ENCODE results near the gene NUP214. TPM values are rescaled to one million over a fixed set of nuclear protein-coding genes. Genes with fewer than 3 reads are reported as not detected.

Gene NUP214
- total and polyA plus RNA-seq, 2 of the 4 experiments (the other 2 are of a cell fraction): 7.9 to 13.4 TPM

DNA sequence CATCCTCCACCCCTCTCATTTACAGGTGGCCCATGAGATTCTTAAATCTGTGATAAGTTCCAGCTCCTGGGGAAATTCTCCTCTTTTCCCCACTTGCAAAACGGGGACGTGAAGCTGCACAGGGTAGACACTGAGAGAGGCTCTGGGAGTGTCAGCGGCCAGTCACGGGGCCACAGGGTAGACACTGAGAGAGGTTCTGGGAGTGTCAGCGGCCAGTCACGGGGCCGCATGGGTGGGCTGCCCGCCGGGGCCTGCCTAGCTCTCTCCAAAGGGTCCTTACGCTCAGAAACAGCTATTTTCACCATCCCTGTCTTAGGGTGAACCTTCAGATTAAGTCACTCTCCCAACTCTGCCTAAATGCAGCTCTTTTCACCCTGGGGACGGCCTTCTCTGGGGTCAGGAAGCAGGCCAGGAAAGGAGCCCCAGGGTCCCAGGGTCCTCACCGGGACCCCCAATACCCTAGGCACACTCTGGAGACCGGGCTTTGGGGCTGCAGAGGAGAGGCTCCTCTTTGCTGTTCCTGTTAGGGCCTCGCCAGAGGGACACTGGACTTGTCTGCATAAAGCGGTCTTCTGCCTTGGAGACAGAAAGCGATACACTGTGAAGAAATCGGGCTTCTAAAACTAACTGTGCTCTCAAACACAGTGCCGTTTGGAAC is 149.4 kb downstream of the NUP214 start:
- H3K4me1 ChIP-seq (ENCODE audit: control insufficient read depth, insufficient read depth, low read length): no peaks in the 10 kb centered on the region
- H3K27ac ChIP-seq (ENCODE audit: insufficient read depth, low read length): no peak overlapping the region
- no peaks in the 10 kb centered on the region for H4K20me1 ChIP-seq (ENCODE audit: insufficient read depth, low read length)
- no peaks in the 10 kb centered on the region for H3K36me3 ChIP-seq (ENCODE audit: control insufficient read depth, insufficient read depth, low read length)
- BruUV-seq (replicated peaks): no TSS peak
- H4K91ac ChIP-seq (ENCODE audit: insufficient read depth, low read depth, low read length): no peak overlapping the region
- H3K9ac ChIP-seq (ENCODE audit: low read depth, low read length): no peak overlapping the region
- H3K14ac ChIP-seq (replicated peaks; ENCODE audit: low read depth, low read length): no peak overlapping the region
- intact Hi-C loops (cut with micrococcal nuclease): no loop called here
- DNase-seq: no peak
- no peak overlapping the region for H2BK20ac ChIP-seq (ENCODE audit: low read depth, low read length)
- CTCF ChIA-PET: no interaction called here
- no peak overlapping the region for H2AK5ac ChIP-seq (ENCODE audit: low read depth, low read length)
- H3K9me3 ChIP-seq (ENCODE audit: control insufficient read depth, insufficient read depth, low read length): no peaks in the 10 kb centered on the region
- in situ Hi-C loops (cut with MboI; ENCODE audit: low sequenced_read_pairs): no loop called here
- peaks cover 39% of the 10 kb centered on the region for H3K27me3 ChIP-seq (ENCODE audit: control insufficient read depth, insufficient read depth, low read length)
- no peak for ATAC-seq (ENCODE audit: low read depth)
- no peak overlapping the region for H3K18ac ChIP-seq (ENCODE audit: low read depth, low read length)
- H2BK5ac ChIP-seq (ENCODE audit: low read depth, low read length, poor library complexity, severe bottlenecking): no peak overlapping the region
- H3K79me1 ChIP-seq (ENCODE audit: low read depth in 1 of 2, low read length in 2 of 2): no peaks in the 10 kb centered on the region
- no peak for TF ChIP-seq RCOR1 (IDR thresholded peaks at IDR 0.05; ENCODE audit: insufficient replicate concordance, low read length)
- TF ChIP-seq RFX5 (IDR thresholded peaks at IDR 0.05; ENCODE audit: low read depth, low read length): no peak
- TF ChIP-seq MXI1 (IDR thresholded peaks at IDR 0.05; ENCODE audit: borderline replicate concordance, low read depth, low read length): no peak
- TF ChIP-seq FOS (IDR thresholded peaks at IDR 0.05; ENCODE audit: low read depth, low read length): no peak
- no peak for TF ChIP-seq SMC3 (IDR thresholded peaks at IDR 0.05; ENCODE audit: low read depth, low read length)
- TF ChIP-seq MAFK (IDR thresholded peaks at IDR 0.05; ENCODE audit: low read depth, low read length): no peak
- no peak for TF ChIP-seq MAZ (IDR thresholded peaks at IDR 0.05; ENCODE audit: borderline replicate concordance, low read depth, low read length)
- no peak for TF ChIP-seq CHD1 (IDR thresholded peaks at IDR 0.05; ENCODE audit: low read depth, low read length)
- no peak for TF ChIP-seq POLR2A (IDR thresholded peaks at IDR 0.05; ENCODE audit: low read depth, low read length)
- TF ChIP-seq NFE2L2 (IDR thresholded peaks at IDR 0.05; ENCODE audit: low read depth, low read length): no peak
- TF ChIP-seq, protein P1, sequence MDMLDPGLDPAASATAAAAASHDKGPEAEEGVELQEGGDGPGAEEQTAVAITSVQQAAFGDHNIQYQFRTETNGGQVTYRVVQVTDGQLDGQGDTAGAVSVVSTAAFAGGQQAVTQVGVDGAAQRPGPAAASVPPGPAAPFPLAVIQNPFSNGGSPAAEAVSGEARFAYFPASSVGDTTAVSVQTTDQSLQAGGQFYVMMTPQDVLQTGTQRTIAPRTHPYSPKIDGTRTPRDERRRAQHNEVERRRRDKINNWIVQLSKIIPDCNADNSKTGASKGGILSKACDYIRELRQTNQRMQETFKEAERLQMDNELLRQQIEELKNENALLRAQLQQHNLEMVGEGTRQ (IDR thresholded peaks at IDR 0.05; ENCODE audit: low read depth, low read length): no peak
- no peak for TF ChIP-seq RAD21 (IDR thresholded peaks at IDR 0.05; ENCODE audit: low read length)
- no peak for TF ChIP-seq ELK1 (IDR thresholded peaks at IDR 0.05; ENCODE audit: borderline replicate concordance, low read depth, low read length)
- TF ChIP-seq CTCF (conservative IDR thresholded peaks at IDR 0.05; ENCODE audit: low read depth, low read length): no peak
- TF ChIP-seq CEBPB (IDR thresholded peaks at IDR 0.05; ENCODE audit: low read depth, low read length): no peak
- no peak for TF ChIP-seq BHLHE40 (IDR thresholded peaks at IDR 0.05; ENCODE audit: low read depth, low read length)
- no peak overlapping the region for H3K23ac ChIP-seq (ENCODE audit: low read depth, low read length)
- 90% methylated on average over 6 of the region's 18 CpGs; no CpG with 5 or more reads in 1 of the 2 experiments for WGBS, 2 experiments (ENCODE audit: extremely low coverage in 2 of 2, insufficient read length in 1 of 2)
- no peaks in the 10 kb centered on the region for H3K9me1 ChIP-seq (ENCODE audit: insufficient read depth, low read length)
- no peak overlapping the region for H3K4me3 ChIP-seq (ENCODE audit: insufficient read depth, low read depth, low read length)
- dilution Hi-C loops (cut with HindIII; ENCODE audit: low sequenced_read_pairs, unreplicated experiment): no loop called here
- no peak overlapping the region for H2BK120ac ChIP-seq (ENCODE audit: low read depth, low read length)
- H4K8ac ChIP-seq (ENCODE audit: low read depth in 2 of 2, low read length in 2 of 2): no peak overlapping the region
- H3K56ac ChIP-seq (ENCODE audit: extremely low read depth, insufficient read depth, low read length): no peak overlapping the region
- H2AFZ ChIP-seq (replicated peaks; ENCODE audit: low read length, poor library complexity): no peak overlapping the region
- no peak overlapping the region for H2BK15ac ChIP-seq (ENCODE audit: low read depth, low read length)
- no peak overlapping the region for H3K4ac ChIP-seq (ENCODE audit: low read depth, low read length)
- no peak overlapping the region for H2AK9ac ChIP-seq (replicated peaks; ENCODE audit: low read depth, low read length, poor library complexity)
- H3K4me2 ChIP-seq (ENCODE audit: low read depth, low read length): no peak overlapping the region
- H4K5ac ChIP-seq (ENCODE audit: low read depth, low read length): no peak overlapping the region
- POLR2A ChIA-PET (ENCODE audit: unreplicated experiment): no interaction called here
